MM.1S (cell line): ENCODE measurements around the gene CHP1.

Source experiments
- DNase-seq: peaks from one replicate; pipeline ENCODE4 v3.0.0-alpha.2; 2015
- H2AFZ ChIP-seq: fragments of 300-600 bp; sonication (generic); 2 replicates; pipeline ENCODE4 v1.6.0; 2016; ENCODE audit warnings: antibody characterized with exemption, low read length
- H3F3A ChIP-seq: fragments of 300-600 bp; sonication (generic); 2 replicates; pipeline ENCODE4 v1.6.1; 2016; ENCODE audit warnings: mild to moderate bottlenecking, antibody characterized with exemption, low read length, moderate library complexity, mixed read lengths; ENCODE audit not compliant: insufficient read depth
- H3K27ac ChIP-seq: fragments of 300-600 bp; sonication (generic); 2 replicates; pipeline ENCODE4 v1.5.1; 2016; ENCODE audit warnings: mild to moderate bottlenecking, low read length
- H3K27me3 ChIP-seq: fragments of 300-600 bp; sonication (generic); replicated peaks from 2 replicates; pipeline ENCODE4 v1.6.0; 2016; ENCODE audit warnings: low read length; ENCODE audit not compliant: insufficient read depth
- H3K36me3 ChIP-seq: fragments of 300-600 bp; sonication (generic); replicated peaks from 2 replicates; pipeline ENCODE4 v1.6.1; 2016; ENCODE audit warnings: mild to moderate bottlenecking, low read length, mixed read lengths; ENCODE audit not compliant: insufficient read depth
- H3K4me1 ChIP-seq: fragments of 300-600 bp; sonication (generic); 2 replicates; pipeline ENCODE4 v1.6.1; 2016; ENCODE audit warnings: low read length, mixed read lengths
- H3K4me2 ChIP-seq: fragments of 300-600 bp; sonication (generic); 2 replicates; pipeline ENCODE4 v1.6.0; 2016; ENCODE audit warnings: low read depth, low read length
- H3K4me3 ChIP-seq: fragments of 300-600 bp; sonication (generic); 2 replicates; pipeline ENCODE4 v1.5.1; 2016; ENCODE audit warnings: low read length, mixed read lengths
- H3K79me2 ChIP-seq: fragments of 300-600 bp; sonication (generic); 2 replicates; pipeline ENCODE4 v1.6.1; 2016; ENCODE audit warnings: mixed run types, low read length, mixed read lengths
- H3K9ac ChIP-seq: fragments of 300-600 bp; sonication (generic); 2 replicates; pipeline ENCODE4 v1.6.1; 2016; ENCODE audit warnings: low read length, mixed read lengths
- H3K9me2 ChIP-seq: fragments of 300-600 bp; sonication (generic); replicated peaks from 2 replicates; pipeline ENCODE4 v1.6.1; 2016; ENCODE audit warnings: mild to moderate bottlenecking, low read length, mixed read lengths; ENCODE audit not compliant: insufficient read depth
- H3K9me3 ChIP-seq: fragments of 300-600 bp; sonication (generic); replicated peaks from 2 replicates; pipeline ENCODE4 v1.6.1; 2016; ENCODE audit warnings: mild to moderate bottlenecking, low read length, mixed read lengths; ENCODE audit not compliant: insufficient read depth
- H4K20me1 ChIP-seq: fragments of 300-600 bp; sonication (generic); 2 replicates; pipeline ENCODE4 v1.6.1; 2016; ENCODE audit warnings: mild to moderate bottlenecking, low read length, moderate library complexity, mixed read lengths; ENCODE audit not compliant: insufficient read depth
- CTCF ChIP-seq: fragments of 300-600 bp; sonication (generic); IDR thresholded peaks from 2 replicates; pipeline ENCODE4 v1.5.1; 2016; ENCODE audit warnings: antibody characterized with exemption, low read length, mixed read lengths
- EZH2 ChIP-seq: fragments of 300-600 bp; sonication (generic); optimal IDR thresholded peaks from 2 replicates; pipeline ENCODE3; 2017; ENCODE audit warnings: low read depth, mild to moderate bottlenecking, antibody characterized with exemption, low read length, mixed read lengths
- EZH2phosphoT487 ChIP-seq: fragments of 300-600 bp; sonication (generic); IDR thresholded peaks from 2 replicates; pipeline ENCODE4 v1.6.1; 2018; ENCODE audit warnings: antibody characterized with exemption, low read length

The CHP1 gene

GRCh38 chr15:41205315-41205714 lies 25.8 kb upstream of the CHP1 start:
- Histone ChIP-seq H3K4me1 (no peaks in the 10 kb centered on the region), H4K20me1 (no peaks in the 10 kb centered on the region), H3K9me3 (no peaks in the 10 kb centered on the region), H3K4me2 (no peak overlapping the region), H3K9ac (no peak overlapping the region), H3K36me3 (no peaks in the 10 kb centered on the region), H3F3A (no peaks in the 10 kb centered on the region), H3K27me3 (no peaks in the 10 kb centered on the region), H3K4me3 (no peak overlapping the region), H3K27ac (no peak overlapping the region), H2AFZ (no peak overlapping the region), H3K79me2 (no peaks in the 10 kb centered on the region), H3K9me2 (no peaks in the 10 kb centered on the region)
- no peak for TF ChIP-seq EZH2
- TF ChIP-seq CTCF, result no peak
- no peak for TF ChIP-seq EZH2phosphoT487
- no peak for DNase-seq

- Histone ChIP-seq H3K9me2 (no peaks in the 10 kb centered on the region), H3K36me3 (no peaks in the 10 kb centered on the region), H3K9me3 (no peaks in the 10 kb centered on the region), H3K79me2 (no peaks in the 10 kb centered on the region), H3K4me2 (no peak overlapping the region), H3K9ac (no peak overlapping the region), H3F3A (no peaks in the 10 kb centered on the region), H3K4me1 (no peaks in the 10 kb centered on the region), H3K4me3 (no peak overlapping the region), H3K27ac (no peak overlapping the region), H4K20me1 (no peaks in the 10 kb centered on the region), H3K27me3 (no peaks in the 10 kb centered on the region), H2AFZ (no peak overlapping the region)
- TF ChIP-seq EZH2, result no peak
- TF ChIP-seq EZH2phosphoT487, result no peak
- no peak for TF ChIP-seq CTCF
- DNase-seq, result no peak
These were observed 23.2 kb upstream of the CHP1 start for GRCh38 chr15:41207687-41208448.

- no peak overlapping the region for H3K4me2 ChIP-seq
- H3K79me2 ChIP-seq, result no peaks in the 10 kb centered on the region
- no peak overlapping the region for H3K27ac ChIP-seq
- no peaks in the 10 kb centered on the region for H3F3A ChIP-seq
- H3K27me3 ChIP-seq, result no peaks in the 10 kb centered on the region
- no peak overlapping the region for H3K9ac ChIP-seq
- H3K4me1 ChIP-seq, result no peaks in the 10 kb centered on the region
- TF ChIP-seq CTCF (no peak), EZH2phosphoT487 (no peak), EZH2 (no peak)
- H3K4me3 ChIP-seq, result no peak overlapping the region
- no peak for DNase-seq
- no peak overlapping the region for H2AFZ ChIP-seq
- no peaks in the 10 kb centered on the region for H3K36me3 ChIP-seq
- no peaks in the 10 kb centered on the region for H4K20me1 ChIP-seq
- H3K9me3 ChIP-seq, result no peaks in the 10 kb centered on the region; the same call in 1 of the 2 replicates
- no peaks in the 10 kb centered on the region for H3K9me2 ChIP-seq
These were observed 15.4 kb upstream of the CHP1 start for GRCh38 chr15:41215708-41216107.
